ENCODE measurements around the gene PRPF4. TPM values are rescaled to one million over a fixed set of nuclear protein-coding genes. Genes with fewer than 3 reads are reported as not detected.

Gene PRPF4
- total and polyA plus RNA-seq, 9 of the 15 experiments (the other 6 are each of a cell fraction or from before 2014, with no cell fraction given) = 25.8 to 66.0 (median 39.8) TPM

DNA sequence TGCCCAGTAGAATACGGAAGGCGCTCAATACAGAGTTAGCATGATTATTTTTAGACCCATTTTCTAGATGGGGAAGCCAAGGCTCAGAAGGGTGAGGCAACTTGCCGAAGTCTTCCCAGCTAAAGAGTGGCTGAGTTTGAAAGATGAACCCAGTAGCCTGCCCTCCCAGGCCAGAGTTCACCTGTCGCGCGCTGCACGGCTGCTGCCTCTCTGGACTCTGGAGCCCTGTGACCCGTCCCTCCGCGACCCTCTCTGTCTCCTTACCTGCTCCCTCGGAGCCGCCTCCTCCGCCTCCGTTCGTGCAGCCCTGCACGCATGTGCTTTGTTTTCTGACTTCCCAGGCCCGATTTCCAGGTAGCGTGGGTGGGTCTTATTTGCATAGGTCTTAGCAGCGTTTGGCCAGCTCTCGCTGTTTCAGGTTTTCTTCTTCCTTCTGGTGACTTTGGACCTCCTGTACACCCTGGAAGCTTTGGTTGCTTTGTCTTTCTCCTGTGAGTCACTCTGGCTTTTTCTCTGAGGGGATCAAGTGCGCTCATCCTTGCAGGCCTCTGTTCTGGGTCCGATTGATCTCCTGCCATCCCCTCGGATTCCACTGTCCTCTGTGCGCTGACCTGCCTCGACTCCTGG, 27.4 kb downstream of the PRPF4 start, which contains the start of gene RNF183:
TSS of gene RNF183 (minus strand) at position 585 of the 627 bp plus-strand sequence. CDS start 5,192 bp downstream, outside the sequence.
- BruUV-seq (replicated peaks) = no TSS peak
- 40% methylated on average over 25 of the region's 25 CpGs for WGBS (ENCODE audit: insufficient coverage, low coverage, missing lambda C conversion rate)
- Histone ChIP-seq H3K9me3 (replicated peaks; ENCODE audit: control insufficient read depth, insufficient read depth, low read depth, low read length) (no peaks in the 10 kb centered on the region), H3K27me3 (ENCODE audit: control insufficient read depth in 2 of 2, insufficient read depth in 2 of 2, low read length in 2 of 2) (peaks cover 16 to 25% of the 10 kb centered on the region in 2 experiments), H3K4me1 (replicated peaks in 1 of 2; ENCODE audit: control insufficient read depth in 2 of 2, insufficient read depth in 2 of 2, low read length in 2 of 2) (peaks cover 11 to 21% of the 10 kb centered on the region in 2 experiments; a peak in 4 of 5 replicates), H3K9ac (ENCODE audit: insufficient read depth in 1 of 2, low read depth in 2 of 2, low read length in 2 of 2) (peak within 1 kb of the TSS in 1 of 2 experiments; percentile 38; a peak in 1 of 4 replicates), H4K20me1 (replicated peaks; ENCODE audit: control insufficient read depth, insufficient read depth, low read length) (no peaks in the 10 kb centered on the region), H3K9me1 (ENCODE audit: control insufficient read depth, insufficient read depth, low read length) (no peaks in the 10 kb centered on the region), H3K27ac (ENCODE audit: extremely low read depth, low read depth, low read length) (no peak within 1 kb of the TSS), H3K79me2 (ENCODE audit: control insufficient read depth, insufficient read depth, low read length) (no peaks in the 10 kb centered on the region), H2AFZ (ENCODE audit: low read depth, low read length) (peak within 1 kb of the TSS; percentile 62), H3K4me3 (no peak within 1 kb of the TSS), H3K36me3 (ENCODE audit: control insufficient read depth, insufficient read depth, low read length) (no peaks in the 10 kb centered on the region), H3K4me2 (ENCODE audit: insufficient read depth, low read length) (peak within 1 kb of the TSS; percentile 43)
- intact Hi-C loops (cut with micrococcal nuclease) = loop anchor here (10.0 kb wide), 1 partner anchor 352 kb away; no protein-coding TSS in a partner anchor
- in situ Hi-C loops (cut with MboI) = loop anchor here (5.0 to 10.0 kb wide), 2 partner anchors 104 to 352 kb away; no protein-coding TSS in a partner anchor
- ATAC-seq = no peak; the same call in 2 of the 3 replicates
- ChIA-PET POLR2A (interaction anchor here (0.7 to 1.2 kb wide), 2 partner anchors 9 to 17 kb away, joined by 3 to 7 read pairs; no protein-coding TSS in a partner anchor), CTCF (ENCODE audit: low intra/inter-chr PET ratio) (interaction anchor here (0.7 kb wide), 1 partner anchor 12 kb away, joined by 3 read pairs; no protein-coding TSS in a partner anchor)
- peak in 1 of 4 experiments; percentile 35 for DNase-seq (ENCODE audit: extremely low read depth in 1 of 4, low spot score in 3 of 4)
- TF ChIP-seq ZNF707 (CRISPR knock-in tag; conservative IDR thresholded peaks at IDR 0.05) = no peak
- 0 out of 4 replicates have a peak, but pooled peaks of 1 of the 2 experiments have one; percentile 41 for TF ChIP-seq KDM1A (IDR thresholded peaks at IDR 0.05)
- no peak for TF ChIP-seq SAFB2 (IDR thresholded peaks at IDR 0.05; ENCODE audit: borderline replicate concordance, low read depth, low read length, severe bottlenecking)
- TF ChIP-seq RBM25 (IDR thresholded peaks at IDR 0.05; ENCODE audit: low read depth, low read length, severe bottlenecking) = peak; percentile 24
- no peak for TF ChIP-seq SMARCE1 (IDR thresholded peaks at IDR 0.05)
- peak; percentile 77 for TF ChIP-seq EGR1 (conservative IDR thresholded peaks at IDR 0.05)
- TF ChIP-seq SP2 (IDR thresholded peaks at IDR 0.05; ENCODE audit: extremely low read depth, low read depth, low read length, poor library complexity, severe bottlenecking) = peak; percentile 9
- FAIRE-seq = no peak

Data from K562 (cell line).